Measurements from ENCODE around the gene SELPLG.
"Not testable (repeated sequence)": the region's sequence is repeated elsewhere in the genome, so short reads cannot be mapped to it uniquely, and the experiment has no call there.

SELPLG gene

GRCh38 chr12:108602976-108603704 lies 30.6 kb downstream of the SELPLG start:
- DNase-seq: no peak

GRCh38 chr12:108602209-108602705 lies 31.4 kb downstream of the SELPLG start:
- DNase-seq: no peak

- DNase-seq: no peak
Observed at GRCh38 chr12:108600702-108601007, 33.0 kb downstream of the SELPLG start.

GRCh38 chr12:108599948-108600701 lies 33.6 kb downstream of the SELPLG start:
- no peak for DNase-seq

- DNase-seq: no peak
Observed at GRCh38 chr12:108599541-108599940, 34.2 kb downstream of the SELPLG start.

- DNase-seq: no peak
Observed at GRCh38 chr12:108598553-108599250, 35.0 kb downstream of the SELPLG start.

GRCh38 chr12:108597559-108598471 lies 35.9 kb downstream of the SELPLG start, which contains the start of gene TMEM119:
Gene TMEM119 (minus strand): TSS chr12:108598084. CDS start chr12:108592383, 5,701 bp downstream.
- DNase-seq: no peak

GRCh38 chr12:108596854-108597558 lies 36.7 kb downstream of the SELPLG start:
- DNase-seq: no peak

GRCh38 chr12:108595711-108596647 lies 37.7 kb downstream of the SELPLG start:
- DNase-seq: no peak

- no peak for DNase-seq
Observed at GRCh38 chr12:108594960-108595710, 38.6 kb downstream of the SELPLG start.

- DNase-seq: no peak
Observed at GRCh38 chr12:108594323-108594903, 39.3 kb downstream of the SELPLG start.

- no peak for DNase-seq
Observed at GRCh38 chr12:108592033-108592909, 41.4 kb downstream of the SELPLG start.

GRCh38 chr12:108591267-108591980 lies 42.3 kb downstream of the SELPLG start:
- no peak for DNase-seq

GRCh38 chr12:108590463-108590862 lies 43.2 kb downstream of the SELPLG start:
- not testable (repeated sequence) for DNase-seq

GRCh38 chr12:108589840-108590229 lies 43.9 kb downstream of the SELPLG start:
- no peak for DNase-seq

- no peak for DNase-seq
Observed at GRCh38 chr12:108589028-108589839, 44.5 kb downstream of the SELPLG start.

GRCh38 chr12:108587826-108588225 lies 45.9 kb downstream of the SELPLG start:
- no peak for DNase-seq

Data from DMS79 (cell line).